SU-DHL-6 (cell line): ENCODE results near the gene FAM117A.
"Not testable (repeated sequence)": the region's sequence is repeated elsewhere in the genome, so short reads cannot be mapped to it uniquely, and the experiment has no call there.

Experiments
- H2AFZ ChIP-seq: fragments of 200-600 bp; sonication (generic); 2 replicates; pipeline ENCODE4 v1.6.1; 2014; ENCODE audit warnings: low read depth, mild to moderate bottlenecking, moderate library complexity, mixed read lengths, antibody characterized with exemption, low read length; ENCODE audit not compliant: severe bottlenecking
- H3F3A ChIP-seq: fragments of 200-600 bp; shearing (Covaris generic); 2 replicates; pipeline ENCODE4 v1.6.0; 2016; ENCODE audit warnings: antibody characterized with exemption, mild to moderate bottlenecking; ENCODE audit not compliant: insufficient read depth
- H3K27ac ChIP-seq: fragments of 200-600 bp; sonication (generic); 2 replicates; pipeline ENCODE4 v1.5.1; 2016; ENCODE audit warnings: low read depth, mild to moderate bottlenecking, low read length, moderate library complexity, mixed read lengths
- H3K27me3 ChIP-seq: fragments of 200-600 bp; sonication (generic), shearing (Covaris generic); 2 replicates; pipeline ENCODE4 v1.6.0; 2014; ENCODE audit warnings: mild to moderate bottlenecking, low read length
- H3K36me3 ChIP-seq: fragments of 200-600 bp; sonication (generic); 2 replicates; pipeline ENCODE4 v1.6.1; 2014; ENCODE audit warnings: mild to moderate bottlenecking, low read length, mixed read lengths
- H3K4me2 ChIP-seq: fragments of 300-600, 200-600 bp; shearing (Covaris generic), sonication (generic); 2 replicates; pipeline ENCODE4 v1.6.0; 2014; ENCODE audit warnings: low read length, low read depth, mild to moderate bottlenecking; ENCODE audit not compliant: poor library complexity, severe bottlenecking
- H3K4me3 ChIP-seq: fragments of 200-600 bp; sonication (generic); 2 replicates; pipeline ENCODE4 v1.5.1; 2014; ENCODE audit warnings: antibody characterized with exemption, low read length, mild to moderate bottlenecking, mixed read lengths; ENCODE audit not compliant: insufficient read depth, poor library complexity, severe bottlenecking
- H3K79me2 ChIP-seq: fragments of 200-600 bp; sonication (generic); 2 replicates; pipeline ENCODE4 v1.6.1; 2014; ENCODE audit warnings: mild to moderate bottlenecking, low read length, moderate library complexity; ENCODE audit not compliant: insufficient read depth
- H3K9ac ChIP-seq: fragments of 200-600 bp; sonication (generic); 2 replicates; pipeline ENCODE4 v1.7.0; 2014; ENCODE audit warnings: mild to moderate bottlenecking, low read length
- H3K9me2 ChIP-seq: fragments of 200-600 bp; sonication (generic); replicated peaks from 2 replicates; pipeline ENCODE4 v1.6.1; 2014; ENCODE audit warnings: low read length; ENCODE audit not compliant: insufficient read depth
- H3K9me3 ChIP-seq: fragments of 200-600 bp; sonication (generic); 2 replicates; pipeline ENCODE4 v1.6.1; 2014; ENCODE audit warnings: low read length, mixed read lengths; ENCODE audit not compliant: insufficient read depth
- H4K20me1 ChIP-seq: fragments of 200-600 bp; sonication (generic); 2 replicates; pipeline ENCODE4 v1.6.1; 2014; ENCODE audit warnings: low read depth, mild to moderate bottlenecking, antibody characterized with exemption, low read length, moderate library complexity, mixed read lengths
- EZH2phosphoT487 ChIP-seq: fragments of 200-600 bp; sonication (generic), shearing (Covaris generic); conservative IDR thresholded peaks from 2 replicates; pipeline ENCODE4 v1.6.1; 2018; ENCODE audit warnings: mild to moderate bottlenecking, antibody characterized with exemption, low read length, moderate library complexity, mixed read lengths
- TF ChIP-seq, protein P1 (sequence below): fragments of 200-600 bp; sonication (generic); IDR thresholded peaks from one replicate; pipeline ENCODE4 v1.5.1; 2017; ENCODE audit warnings: antibody characterized with exemption, mild to moderate bottlenecking, low read length, moderate library complexity; ENCODE audit not compliant: insufficient read depth, poor library complexity, severe bottlenecking

The FAM117A gene

DNA sequence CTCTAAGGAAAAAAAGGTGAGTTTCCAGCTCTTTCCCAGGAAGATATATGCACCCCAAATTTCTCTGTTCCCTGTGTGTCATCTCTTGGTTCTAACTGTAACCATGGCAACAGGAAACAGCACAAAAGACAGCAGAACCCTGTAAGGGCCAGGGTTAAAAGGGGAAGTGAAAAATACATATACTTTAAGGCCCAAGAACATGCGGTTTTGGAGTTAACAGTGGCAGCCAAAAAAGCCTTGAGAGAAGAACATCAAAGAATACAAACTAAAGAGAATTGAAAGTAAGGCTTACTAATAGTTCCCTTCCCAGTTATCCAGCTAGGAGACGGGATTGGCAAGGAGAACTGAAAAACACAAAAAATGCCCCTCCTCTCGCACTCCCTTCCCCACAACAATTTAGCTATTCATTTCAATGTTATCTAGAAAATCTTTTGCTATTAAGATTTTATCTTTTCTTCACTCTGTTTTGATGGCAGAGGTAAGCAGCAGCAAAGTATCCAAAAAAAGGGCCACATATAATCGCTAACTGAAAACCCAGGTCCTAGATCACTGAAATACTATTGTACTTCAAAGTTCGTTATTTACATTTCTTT lies 87.6 kb downstream of the FAM117A start:
- Histone ChIP-seq H3K9me3 (no peaks in the 10 kb centered on the region; the same call in 1 of the 2 replicates), H3K9ac (peak overlapping the region; percentile 78), H4K20me1 (peaks cover 20% of the 10 kb centered on the region), H3K27ac (peak overlapping the region; percentile 69), H3K79me2 (peaks cover 56% of the 10 kb centered on the region), H3F3A (peaks cover 12% of the 10 kb centered on the region), H3K4me2 (peak overlapping the region; percentile 96), H3K36me3 (peaks cover 8% of the 10 kb centered on the region; the same call in 1 of the 2 replicates), H3K27me3 (no peaks in the 10 kb centered on the region), H3K4me3 (peak overlapping the region; percentile 63), H3K9me2 (no peaks in the 10 kb centered on the region), H2AFZ (no peak overlapping the region)
- no peak for TF ChIP-seq EZH2phosphoT487
- TF ChIP-seq, protein P1, sequence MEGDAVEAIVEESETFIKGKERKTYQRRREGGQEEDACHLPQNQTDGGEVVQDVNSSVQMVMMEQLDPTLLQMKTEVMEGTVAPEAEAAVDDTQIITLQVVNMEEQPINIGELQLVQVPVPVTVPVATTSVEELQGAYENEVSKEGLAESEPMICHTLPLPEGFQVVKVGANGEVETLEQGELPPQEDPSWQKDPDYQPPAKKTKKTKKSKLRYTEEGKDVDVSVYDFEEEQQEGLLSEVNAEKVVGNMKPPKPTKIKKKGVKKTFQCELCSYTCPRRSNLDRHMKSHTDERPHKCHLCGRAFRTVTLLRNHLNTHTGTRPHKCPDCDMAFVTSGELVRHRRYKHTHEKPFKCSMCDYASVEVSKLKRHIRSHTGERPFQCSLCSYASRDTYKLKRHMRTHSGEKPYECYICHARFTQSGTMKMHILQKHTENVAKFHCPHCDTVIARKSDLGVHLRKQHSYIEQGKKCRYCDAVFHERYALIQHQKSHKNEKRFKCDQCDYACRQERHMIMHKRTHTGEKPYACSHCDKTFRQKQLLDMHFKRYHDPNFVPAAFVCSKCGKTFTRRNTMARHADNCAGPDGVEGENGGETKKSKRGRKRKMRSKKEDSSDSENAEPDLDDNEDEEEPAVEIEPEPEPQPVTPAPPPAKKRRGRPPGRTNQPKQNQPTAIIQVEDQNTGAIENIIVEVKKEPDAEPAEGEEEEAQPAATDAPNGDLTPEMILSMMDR: no peak

DNA sequence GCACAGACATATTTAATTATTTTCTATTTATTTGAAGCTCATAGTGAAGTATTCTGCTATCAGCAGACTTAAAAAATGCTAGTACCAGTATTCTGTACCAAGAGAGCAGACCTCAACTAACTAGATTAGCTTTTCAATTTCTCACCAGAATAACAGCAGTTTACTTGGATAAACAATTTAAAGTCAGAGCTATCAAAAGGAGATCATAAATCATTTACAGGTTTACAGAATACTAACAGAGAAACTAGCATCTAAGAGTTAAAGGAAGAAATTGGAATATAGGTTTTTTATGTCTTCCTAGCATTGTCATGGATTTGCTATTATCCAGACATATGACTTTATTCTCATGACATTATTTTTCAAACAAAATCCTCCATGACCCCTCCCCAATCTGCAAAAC lies 89.4 kb downstream of the FAM117A start:
- no peak overlapping the region for H3K27ac ChIP-seq
- TF ChIP-seq EZH2phosphoT487: no peak
- TF ChIP-seq, protein P1: no peak
- peaks cover 33% of the 10 kb centered on the region for H4K20me1 ChIP-seq
- no peak overlapping the region for H3K4me2 ChIP-seq
- peaks cover 19% of the 10 kb centered on the region for H3F3A ChIP-seq
- no peaks in the 10 kb centered on the region for H3K9me2 ChIP-seq
- peaks cover 8% of the 10 kb centered on the region; the same call in 1 of the 2 replicates for H3K36me3 ChIP-seq
- peaks cover 75% of the 10 kb centered on the region for H3K79me2 ChIP-seq
- H2AFZ ChIP-seq: no peak overlapping the region
- H3K27me3 ChIP-seq: no peaks in the 10 kb centered on the region
- H3K9ac ChIP-seq: no peak overlapping the region
- H3K9me3 ChIP-seq: no peaks in the 10 kb centered on the region; the same call in 1 of the 2 replicates
- H3K4me3 ChIP-seq: no peak overlapping the region

DNA sequence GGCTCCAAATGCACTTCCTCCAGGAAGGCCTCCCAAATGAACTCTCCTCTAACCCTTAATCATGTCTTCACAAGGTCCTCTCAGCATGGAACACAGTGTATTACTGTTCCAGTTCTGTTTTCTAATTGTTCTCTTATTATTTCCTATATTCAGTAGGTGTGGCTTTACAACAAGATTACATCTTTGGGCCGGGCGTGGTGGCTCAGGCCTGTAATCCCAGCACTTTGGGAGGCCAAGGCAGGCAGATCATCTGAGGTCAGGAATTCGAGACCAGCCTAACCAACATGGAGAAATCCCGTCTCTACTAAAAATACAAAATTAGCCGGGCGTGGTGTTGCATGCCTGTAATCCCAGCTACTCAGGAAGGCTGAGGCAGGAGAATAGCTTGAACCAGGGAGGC lies 90.3 kb downstream of the FAM117A start:
- not testable (repeated sequence) for H3K27ac ChIP-seq, H3K27me3 ChIP-seq, H2AFZ ChIP-seq, H3K4me3 ChIP-seq, H3K36me3 ChIP-seq, H3K9ac ChIP-seq, H3K9me2 ChIP-seq, H3K9me3 ChIP-seq, H3K4me2 ChIP-seq
- peaks cover 19% of the 10 kb centered on the region for H3F3A ChIP-seq
- peaks cover 76% of the 10 kb centered on the region for H3K79me2 ChIP-seq
- peaks cover 33% of the 10 kb centered on the region for H4K20me1 ChIP-seq

DNA sequence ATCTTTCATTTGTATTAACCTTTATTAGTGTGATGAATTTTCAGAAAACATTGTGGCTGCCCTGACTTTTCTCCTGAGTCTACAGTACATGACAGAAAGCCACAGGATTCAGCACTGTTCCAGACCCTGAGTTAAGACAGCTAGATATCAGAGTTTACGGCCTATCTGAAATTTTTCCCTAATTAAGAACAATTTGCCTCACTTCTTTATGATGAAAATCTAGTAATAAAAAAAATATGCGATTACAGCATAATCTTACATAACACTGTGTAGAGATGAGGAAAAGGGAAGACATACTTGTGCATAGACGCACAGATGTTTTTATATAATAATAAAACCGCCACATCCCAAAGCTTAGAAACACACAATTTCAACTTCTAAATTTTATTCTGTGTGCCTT lies 93.3 kb downstream of the FAM117A start:
- no peaks in the 10 kb centered on the region for H3K9me2 ChIP-seq
- TF ChIP-seq EZH2phosphoT487: no peak
- TF ChIP-seq, protein P1: no peak
- no peak overlapping the region for H3K4me2 ChIP-seq
- no peaks in the 10 kb centered on the region for H3K27me3 ChIP-seq
- no peak overlapping the region for H3K27ac ChIP-seq
- no peak overlapping the region for H3K4me3 ChIP-seq
- H3F3A ChIP-seq: peaks cover 6% of the 10 kb centered on the region; the same call in 1 of the 2 replicates
- H3K9me3 ChIP-seq: no peaks in the 10 kb centered on the region
- H4K20me1 ChIP-seq: peaks cover 30% of the 10 kb centered on the region
- no peak overlapping the region for H2AFZ ChIP-seq
- H3K9ac ChIP-seq: no peak overlapping the region
- H3K79me2 ChIP-seq: peaks cover 87% of the 10 kb centered on the region
- H3K36me3 ChIP-seq: peaks cover 8% of the 10 kb centered on the region; the same call in 1 of the 2 replicates
